ENCODE results near the gene KRTAP2-2.
"Not testable (repeated sequence)": the region's sequence is repeated elsewhere in the genome, so short reads cannot be mapped to it uniquely, and the experiment has no call there.

Gene KRTAP2-2

GRCh38 chr17:41042953-41043352 lies 12.1 kb downstream of the KRTAP2-2 start:
- H3K27me3 ChIP-seq (ENCODE audit: control insufficient read depth, insufficient read depth, low read length): no peaks in the 10 kb centered on the region
- no peak overlapping the region for H3K9ac ChIP-seq (ENCODE audit: low read length)
- no peaks in the 10 kb centered on the region for H3K9me3 ChIP-seq (ENCODE audit: control insufficient read depth, low read depth, low read length)
- peaks cover 10% of the 10 kb centered on the region for H3K4me1 ChIP-seq (ENCODE audit: control insufficient read depth, low read depth, low read length)
- no peak overlapping the region for H3K27ac ChIP-seq (ENCODE audit: low read length)
- no peaks in the 10 kb centered on the region for H3K36me3 ChIP-seq (ENCODE audit: control insufficient read depth, low read depth, low read length)
- H3K4me3 ChIP-seq (ENCODE audit: low read length): no peak overlapping the region

GRCh38 chr17:41040783-41041571 lies 14.1 kb downstream of the KRTAP2-2 start, which contains the start of gene KRTAP1-1:
Gene KRTAP1-1, minus strand, starts transcription at chr17:41041450. Its CDS starts 53 bp downstream, at chr17:41041397.
- peaks cover 20% of the 10 kb centered on the region for H3K4me1 ChIP-seq (ENCODE audit: control insufficient read depth, low read depth, low read length)
- H3K9me3 ChIP-seq (ENCODE audit: control insufficient read depth, low read depth, low read length); H3K9ac ChIP-seq (ENCODE audit: low read length); H3K27me3 ChIP-seq (ENCODE audit: control insufficient read depth, insufficient read depth, low read length); H3K36me3 ChIP-seq (ENCODE audit: control insufficient read depth, low read depth, low read length); H3K27ac ChIP-seq (ENCODE audit: low read length); H3K4me3 ChIP-seq (ENCODE audit: low read length): not testable (repeated sequence)

GRCh38 chr17:41037853-41038350 lies 17.1 kb downstream of the KRTAP2-2 start:
- Histone ChIP-seq H3K9ac (ENCODE audit: low read length) (no peak overlapping the region), H3K27ac (ENCODE audit: low read length) (no peak overlapping the region), H3K4me1 (ENCODE audit: control insufficient read depth, low read depth, low read length) (peaks cover 20% of the 10 kb centered on the region), H3K9me3 (ENCODE audit: control insufficient read depth, low read depth, low read length) (no peaks in the 10 kb centered on the region), H3K27me3 (ENCODE audit: control insufficient read depth, insufficient read depth, low read length) (no peaks in the 10 kb centered on the region), H3K36me3 (ENCODE audit: control insufficient read depth, low read depth, low read length) (no peaks in the 10 kb centered on the region), H3K4me3 (ENCODE audit: low read length) (no peak overlapping the region)

DNA sequence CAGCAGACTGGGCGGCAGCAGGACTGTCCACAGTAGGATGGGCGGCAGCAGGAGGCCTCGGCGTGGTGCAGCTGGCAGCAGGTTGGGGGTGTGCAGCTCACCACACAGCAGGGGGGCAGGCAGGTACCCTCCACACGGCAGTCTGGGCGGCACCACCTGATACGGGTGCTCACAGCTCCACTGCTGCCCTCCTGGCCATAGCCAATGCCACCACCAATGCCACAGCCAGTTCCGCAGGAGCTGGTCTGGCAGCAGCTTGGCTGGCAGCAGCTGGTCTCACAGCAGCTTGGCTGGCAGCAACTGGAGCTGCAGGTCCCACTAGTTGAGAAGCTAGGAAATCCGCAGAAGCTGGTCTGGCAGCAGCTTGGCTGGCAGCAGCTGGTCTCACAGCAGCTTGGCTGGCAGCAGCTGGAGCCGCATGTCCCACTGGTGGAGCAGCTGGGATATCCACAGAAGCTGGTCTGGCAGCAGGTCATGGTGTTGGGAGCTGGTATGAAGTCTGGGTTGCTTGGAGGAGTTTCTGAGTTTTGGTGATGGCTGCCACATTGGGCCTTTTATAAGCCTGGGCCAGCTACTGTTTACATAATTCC lies 20.6 kb downstream of the KRTAP2-2 start, which contains the start of gene KRTAP1-3:
Gene KRTAP1-3 (minus strand): TSS at position 529 of the 590 bp plus-strand sequence. CDS start 53 bp downstream, at position 476.
- not testable (repeated sequence) for H3K9me3 ChIP-seq (ENCODE audit: control insufficient read depth, low read depth, low read length); H3K27ac ChIP-seq (ENCODE audit: low read length); H3K9ac ChIP-seq (ENCODE audit: low read length); H3K36me3 ChIP-seq (ENCODE audit: control insufficient read depth, low read depth, low read length); H3K4me3 ChIP-seq (ENCODE audit: low read length); H3K27me3 ChIP-seq (ENCODE audit: control insufficient read depth, insufficient read depth, low read length)
- H3K4me1 ChIP-seq (ENCODE audit: control insufficient read depth, low read depth, low read length): peaks cover 18% of the 10 kb centered on the region

GRCh38 chr17:41029633-41030245 lies 25.3 kb downstream of the KRTAP2-2 start, which contains the start of gene KRTAP1-4:
Gene KRTAP1-4, minus strand, starts transcription at chr17:41030195. Its CDS starts 117 bp downstream, at chr17:41030078.
- Histone ChIP-seq H3K36me3 (ENCODE audit: control insufficient read depth, low read depth, low read length) (no peaks in the 10 kb centered on the region), H3K4me1 (ENCODE audit: control insufficient read depth, low read depth, low read length) (no peaks in the 10 kb centered on the region), H3K4me3 (ENCODE audit: low read length) (no peak within 1 kb of the TSS), H3K27ac (ENCODE audit: low read length) (no peak within 1 kb of the TSS), H3K9me3 (ENCODE audit: control insufficient read depth, low read depth, low read length) (no peaks in the 10 kb centered on the region), H3K27me3 (ENCODE audit: control insufficient read depth, insufficient read depth, low read length) (no peaks in the 10 kb centered on the region), H3K9ac (ENCODE audit: low read length) (no peak within 1 kb of the TSS)

GRCh38 chr17:41026715-41027471 lies 28.1 kb downstream of the KRTAP2-2 start, which contains the start of gene KRTAP1-5:
Gene KRTAP1-5, minus strand, starts transcription at chr17:41027208. Its CDS starts 53 bp downstream, at chr17:41027155.
- Histone ChIP-seq H3K27ac (ENCODE audit: low read length) (no peak within 1 kb of the TSS), H3K4me3 (ENCODE audit: low read length) (no peak within 1 kb of the TSS), H3K9ac (ENCODE audit: low read length) (no peak within 1 kb of the TSS), H3K4me1 (ENCODE audit: control insufficient read depth, low read depth, low read length) (no peaks in the 10 kb centered on the region), H3K9me3 (ENCODE audit: control insufficient read depth, low read depth, low read length) (no peaks in the 10 kb centered on the region), H3K36me3 (ENCODE audit: control insufficient read depth, low read depth, low read length) (no peaks in the 10 kb centered on the region), H3K27me3 (ENCODE audit: control insufficient read depth, insufficient read depth, low read length) (no peaks in the 10 kb centered on the region)

DNA sequence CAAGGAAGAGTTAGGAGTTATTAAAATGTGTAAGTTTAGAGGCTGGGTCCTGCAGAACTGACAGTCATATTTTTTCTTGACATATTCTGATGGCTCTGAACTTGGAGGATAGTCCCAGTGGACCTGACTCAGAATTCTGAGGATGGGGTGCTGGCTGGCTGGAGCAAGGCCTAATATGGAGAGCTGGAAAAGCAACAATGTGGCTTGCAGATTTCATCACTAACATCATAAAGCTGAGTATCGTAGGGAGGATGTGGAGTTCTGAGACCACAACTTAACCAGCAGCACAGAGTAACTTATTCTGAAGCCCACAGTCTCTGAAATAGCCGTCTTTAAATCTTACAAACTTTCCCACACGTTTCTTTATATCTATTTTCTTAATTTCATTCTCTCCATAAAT lies 30.3 kb downstream of the KRTAP2-2 start:
- Histone ChIP-seq H3K9ac (ENCODE audit: low read length) (no peak overlapping the region), H3K27me3 (ENCODE audit: control insufficient read depth, insufficient read depth, low read length) (no peaks in the 10 kb centered on the region), H3K4me3 (ENCODE audit: low read length) (no peak overlapping the region), H3K4me1 (ENCODE audit: control insufficient read depth, low read depth, low read length) (no peaks in the 10 kb centered on the region), H3K9me3 (ENCODE audit: control insufficient read depth, low read depth, low read length) (no peaks in the 10 kb centered on the region), H3K36me3 (ENCODE audit: control insufficient read depth, low read depth, low read length) (no peaks in the 10 kb centered on the region), H3K27ac (ENCODE audit: low read length) (no peak overlapping the region)

DNA sequence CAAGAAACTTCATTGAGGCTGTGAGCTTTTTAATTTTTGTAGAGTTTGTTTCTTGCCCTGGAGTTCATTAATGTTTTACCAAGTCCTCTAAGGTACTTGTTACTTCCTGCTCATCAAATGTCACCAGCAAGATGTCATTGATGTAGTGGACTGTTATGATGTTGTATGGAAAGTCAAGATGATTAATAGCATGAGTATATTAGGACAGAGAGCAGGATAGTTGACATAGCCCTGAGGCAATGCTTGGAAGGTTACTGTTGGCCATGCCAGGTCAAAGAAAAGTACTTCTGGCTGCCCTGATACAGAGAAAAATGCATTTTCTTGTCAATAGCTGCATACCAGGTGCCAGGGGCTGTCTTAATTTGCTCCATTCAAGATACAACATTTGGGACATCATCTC lies 34.7 kb downstream of the KRTAP2-2 start:
- H3K4me1 ChIP-seq (ENCODE audit: control insufficient read depth, low read depth, low read length): no peaks in the 10 kb centered on the region
- H3K9ac ChIP-seq (ENCODE audit: low read length): no peak overlapping the region
- H3K4me3 ChIP-seq (ENCODE audit: low read length): no peak overlapping the region
- no peaks in the 10 kb centered on the region for H3K27me3 ChIP-seq (ENCODE audit: control insufficient read depth, insufficient read depth, low read length)
- H3K27ac ChIP-seq (ENCODE audit: low read length): no peak overlapping the region
- no peaks in the 10 kb centered on the region for H3K9me3 ChIP-seq (ENCODE audit: control insufficient read depth, low read depth, low read length)
- no peaks in the 10 kb centered on the region for H3K36me3 ChIP-seq (ENCODE audit: control insufficient read depth, low read depth, low read length)

DNA sequence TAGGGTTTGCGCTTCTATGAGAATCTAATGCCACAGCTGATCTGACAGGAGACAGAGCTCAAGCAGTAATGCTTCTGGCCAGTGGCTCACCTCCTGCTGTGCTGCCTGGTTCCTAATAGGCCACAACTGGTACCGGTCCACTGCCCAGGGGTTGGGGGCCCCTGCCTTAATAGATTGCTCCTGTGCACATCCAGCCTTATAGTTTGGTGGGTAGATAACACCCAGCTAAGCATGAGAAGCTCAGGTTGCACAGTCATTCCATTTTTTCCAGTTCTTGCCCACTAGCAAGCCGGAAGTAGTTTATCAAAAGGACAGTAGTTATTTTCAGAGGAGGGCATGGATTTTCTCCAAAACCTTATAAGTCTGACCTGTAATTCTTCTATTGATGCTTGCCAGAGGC lies 35.6 kb downstream of the KRTAP2-2 start:
- Histone ChIP-seq H3K9me3 (ENCODE audit: control insufficient read depth, low read depth, low read length) (no peaks in the 10 kb centered on the region), H3K9ac (ENCODE audit: low read length) (no peak overlapping the region), H3K27ac (ENCODE audit: low read length) (no peak overlapping the region), H3K4me1 (ENCODE audit: control insufficient read depth, low read depth, low read length) (no peaks in the 10 kb centered on the region), H3K36me3 (ENCODE audit: control insufficient read depth, low read depth, low read length) (no peaks in the 10 kb centered on the region), H3K4me3 (ENCODE audit: low read length) (no peak overlapping the region), H3K27me3 (ENCODE audit: control insufficient read depth, insufficient read depth, low read length) (no peaks in the 10 kb centered on the region)

DNA sequence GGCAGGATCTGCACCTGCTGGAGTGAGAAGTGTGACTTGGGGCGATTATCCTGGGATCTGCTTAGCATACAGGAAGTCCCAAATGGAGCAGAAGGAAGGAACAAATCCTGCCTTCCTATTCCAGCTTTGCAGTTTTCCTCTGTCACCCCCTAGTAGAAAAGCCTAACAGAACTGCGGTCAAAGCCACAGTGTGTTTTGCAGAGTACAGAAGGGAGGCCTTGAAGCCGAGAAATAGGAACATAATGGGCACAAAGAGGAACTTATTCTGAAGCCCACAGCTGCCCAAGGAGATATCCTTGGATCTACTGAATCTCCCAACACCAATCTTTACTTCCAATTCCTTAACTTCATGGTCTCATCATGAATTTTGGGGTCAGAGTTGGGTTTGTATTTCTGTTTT lies 36.5 kb downstream of the KRTAP2-2 start:
- no peaks in the 10 kb centered on the region for H3K4me1 ChIP-seq (ENCODE audit: control insufficient read depth, low read depth, low read length)
- no peak overlapping the region for H3K27ac ChIP-seq (ENCODE audit: low read length)
- no peaks in the 10 kb centered on the region for H3K36me3 ChIP-seq (ENCODE audit: control insufficient read depth, low read depth, low read length)
- no peak overlapping the region for H3K9ac ChIP-seq (ENCODE audit: low read length)
- no peak overlapping the region for H3K4me3 ChIP-seq (ENCODE audit: low read length)
- H3K27me3 ChIP-seq (ENCODE audit: control insufficient read depth, insufficient read depth, low read length): no peaks in the 10 kb centered on the region
- H3K9me3 ChIP-seq (ENCODE audit: control insufficient read depth, low read depth, low read length): no peaks in the 10 kb centered on the region
